Activated B cell treated with CpG ODN at 0.5 μM for 24 hours (primary cell): ENCODE measurements around the gene C1orf174. TPM values are rescaled to one million over a fixed set of nuclear protein-coding genes. Genes with fewer than 3 reads are reported as not detected.

Experiments used
- ATAC-seq: fragments of 200-7000 bp; cut with Tn5 transposase; one replicate; pipeline ENCODE4 v1.10.0; 2021; ENCODE audit warnings: low read depth, mild to moderate bottlenecking, moderate library complexity
- CTCF ChIA-PET: fragments of 350-600 bp; sonication (Branson Sonifier 250); formaldehyde crosslinking; loops from one replicate; lab custom pipeline; 2021; ENCODE audit warnings: antibody characterized with exemption; lab: Charles Lee
- POLR2A ChIA-PET: fragments of 350-600 bp; sonication (Branson Sonifier 250); formaldehyde crosslinking; loops from one replicate; lab custom pipeline; 2021; ENCODE audit warnings: antibody characterized with exemption; lab: Charles Lee
- DNase-seq: peaks from one replicate; pipeline ENCODE4 v3.0.0; 2022
- H3K27ac Mint-ChIP-seq: one replicate; pipeline ENCODE4 v1.8.0; 2020; ENCODE audit warnings: mixed read lengths
- H3K27me3 Mint-ChIP-seq: one replicate; pipeline ENCODE4 v1.8.0; 2021; ENCODE audit warnings: mixed read lengths
- H3K36me3 Mint-ChIP-seq: one replicate; pipeline ENCODE4 v1.8.0; 2021; ENCODE audit warnings: low read depth, mixed read lengths
- H3K4me1 Mint-ChIP-seq: one replicate; pipeline ENCODE4 v1.8.0; 2021; ENCODE audit warnings: mixed read lengths
- H3K4me3 Mint-ChIP-seq: one replicate; pipeline ENCODE4 v1.8.0; 2020; ENCODE audit warnings: mild to moderate bottlenecking, mixed read lengths
- H3K9me3 Mint-ChIP-seq: one replicate; pipeline ENCODE4 v1.8.0; 2020; ENCODE audit warnings: mixed read lengths
- CTCF ChIP-seq: fragments of 200-600 bp; IDR thresholded peaks from one replicate; pipeline ENCODE4 v1.8.0; 2022; ENCODE audit warnings: antibody characterized with exemption, mild to moderate bottlenecking
- intact Hi-C: fragments of 100-400 bp; cut with micrococcal nuclease; formaldehyde crosslinking; loops from one replicate; pipeline ENCODE4 v1.15.1; 2024
- total RNA-seq: library from RNA; stranded (reverse); gene quantifications from 2 replicates; pipeline ENCODE4 v1.2.3, GENCODE V29; 2022

C1orf174 gene
- total RNA-seq, 1 donor from 2014 or later = 27.5 TPM

- no peak for DNase-seq
- Mint-ChIP-seq H3K27ac (no peak overlapping the region), H3K4me3 (no peak overlapping the region), H3K27me3 (no peaks in the 10 kb centered on the region), H3K9me3 (no peaks in the 10 kb centered on the region), H3K36me3 (peaks cover 34% of the 10 kb centered on the region), H3K4me1 (peaks cover 10% of the 10 kb centered on the region)
- POLR2A ChIA-PET = no interaction called here
- no peak for ATAC-seq
- CTCF ChIA-PET = no interaction called here
- intact Hi-C loops = no loop called here
- no peak for TF ChIP-seq CTCF
These were observed 36.7 kb downstream of the C1orf174 start for GRCh38 chr1:3863231-3863935.

GRCh38 chr1:3858231-3858981, 41.7 kb downstream of the C1orf174 start:
- Mint-ChIP-seq H3K4me1 (peaks cover 31% of the 10 kb centered on the region), H3K27ac (no peak overlapping the region)
- POLR2A ChIA-PET = interaction anchor here (1.8 to 2.0 kb wide), 2 partner anchors 42 to 63 kb away, joined by 5 to 20 read pairs; partner anchors contain the start of genes C1orf174 and LRRC47

GRCh38 chr1:3857791-3858129, 42.3 kb downstream of the C1orf174 start:
- intact Hi-C loops = loop anchor here (1.0 to 2.0 kb wide), 3 partner anchors 43 to 327 kb away; partner anchors contain the start of genes C1orf174 and LRRC47
- H3K36me3 Mint-ChIP-seq = peaks cover 8% of the 10 kb centered on the region
- no peak for TF ChIP-seq CTCF
- no peaks in the 10 kb centered on the region for H3K9me3 Mint-ChIP-seq
- peak overlapping the region; percentile 86 for H3K27ac Mint-ChIP-seq
- no peaks in the 10 kb centered on the region for H3K27me3 Mint-ChIP-seq
- ChIA-PET CTCF (interaction anchor here (0.8 to 1.1 kb wide), 2 partner anchors 15 to 42 kb away, joined by 3 to 5 read pairs; partner anchors contain the start of gene C1orf174), POLR2A (interaction anchor here (1.8 to 2.0 kb wide), 2 partner anchors 43 to 62 kb away, joined by 5 to 20 read pairs; partner anchors contain the start of genes C1orf174 and LRRC47)
- peak overlapping the region; percentile 95 for H3K4me3 Mint-ChIP-seq
- peaks cover 31% of the 10 kb centered on the region for H3K4me1 Mint-ChIP-seq
- DNase-seq (no peak), ATAC-seq (no peak)

More at GRCh38 chr1:3858231-3858981, 41.7 kb downstream of the C1orf174 start:
- CTCF ChIA-PET = interaction anchor here (1.1 kb wide), 1 partner anchor 41 kb away, joined by 5 read pairs; the partner anchor contains the start of gene C1orf174
- DNase-seq = no peak
- intact Hi-C loops = no loop called here
- Mint-ChIP-seq H3K27me3 (no peaks in the 10 kb centered on the region), H3K36me3 (peaks cover 9% of the 10 kb centered on the region), H3K4me3 (peak overlapping the region; percentile 95), H3K9me3 (no peaks in the 10 kb centered on the region)
- ATAC-seq = no peak
- no peak for TF ChIP-seq CTCF

GRCh38 chr1:3856923-3857790, 42.9 kb downstream of the C1orf174 start, which contains the start of the genes CEP104 and DFFB:
Gene CEP104 (minus strand): TSS chr1:3857211. CDS start chr1:3852407, 4,804 bp downstream.
Gene DFFB (plus strand): TSS chr1:3857476. CDS start chr1:3857604, 128 bp downstream.
- CTCF ChIA-PET = interaction anchor here (0.8 to 1.1 kb wide), 2 partner anchors 15 to 43 kb away, joined by 3 to 5 read pairs; partner anchors contain the start of gene C1orf174
- peaks cover 31% of the 10 kb centered on the region for H3K4me1 Mint-ChIP-seq
- no peak for TF ChIP-seq CTCF

More at GRCh38 chr1:3856923-3857790, 42.9 kb downstream of the C1orf174 start, which contains the start of the genes CEP104 and DFFB:
- no peaks in the 10 kb centered on the region for H3K27me3 Mint-ChIP-seq
- intact Hi-C loops = loop anchor here (1.0 to 2.0 kb wide), 3 partner anchors 43 to 326 kb away; partner anchors contain the start of genes C1orf174 and LRRC47
- DNase-seq (peak; percentile 99), ATAC-seq (peak; percentile 97)
- peak within 1 kb of the TSS; percentile 86 for H3K27ac Mint-ChIP-seq
- peak within 1 kb of the TSS; percentile 95 for H3K4me3 Mint-ChIP-seq
- H3K9me3 Mint-ChIP-seq = no peaks in the 10 kb centered on the region
- POLR2A ChIA-PET = interaction anchor here (0.9 to 2.0 kb wide), 4 partner anchors 43 to 1271 kb away, joined by 3 to 20 read pairs (median 4); partner anchors contain the start of genes C1orf174 and LRRC47
- H3K36me3 Mint-ChIP-seq = peaks cover 11% of the 10 kb centered on the region
